ENCODE data around the gene TAF4B.

DNA sequence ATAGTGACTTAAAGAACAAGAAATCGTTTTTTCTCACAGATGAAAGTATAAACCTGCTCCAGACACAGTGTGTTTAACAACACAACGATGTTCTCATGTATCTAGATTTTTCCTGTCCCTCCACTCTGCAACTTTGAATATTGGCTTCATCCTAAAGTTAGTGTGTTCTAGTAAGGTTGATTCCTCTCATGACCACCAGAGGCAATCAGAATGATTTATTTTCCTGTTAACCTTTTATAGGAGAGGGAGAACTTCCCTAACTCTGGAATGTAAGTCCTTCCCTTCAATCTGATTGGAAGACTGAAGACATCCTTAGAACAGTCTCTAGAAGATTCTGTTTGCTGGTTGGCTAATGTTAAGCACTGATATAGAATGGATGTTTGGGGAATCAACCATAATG, 41.0 kb upstream of the TAF4B start:
- TF ChIP-seq NFIC (IDR thresholded peaks at IDR 0.05; ENCODE audit: borderline replicate concordance) (no peak), POLR2AphosphoS5 (IDR thresholded peaks at IDR 0.05; ENCODE audit: low read depth, low read length) (no peak), EP300 (IDR thresholded peaks at IDR 0.05; ENCODE audit: borderline replicate concordance in 1 of 2, low read depth in 1 of 2, low read length in 1 of 2) (no peak)
- TF ChIP-seq, protein P1, sequence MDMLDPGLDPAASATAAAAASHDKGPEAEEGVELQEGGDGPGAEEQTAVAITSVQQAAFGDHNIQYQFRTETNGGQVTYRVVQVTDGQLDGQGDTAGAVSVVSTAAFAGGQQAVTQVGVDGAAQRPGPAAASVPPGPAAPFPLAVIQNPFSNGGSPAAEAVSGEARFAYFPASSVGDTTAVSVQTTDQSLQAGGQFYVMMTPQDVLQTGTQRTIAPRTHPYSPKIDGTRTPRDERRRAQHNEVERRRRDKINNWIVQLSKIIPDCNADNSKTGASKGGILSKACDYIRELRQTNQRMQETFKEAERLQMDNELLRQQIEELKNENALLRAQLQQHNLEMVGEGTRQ (IDR thresholded peaks at IDR 0.05; ENCODE audit: borderline replicate concordance, low read depth, low read length): no peak
- TF ChIP-seq, protein P2, sequence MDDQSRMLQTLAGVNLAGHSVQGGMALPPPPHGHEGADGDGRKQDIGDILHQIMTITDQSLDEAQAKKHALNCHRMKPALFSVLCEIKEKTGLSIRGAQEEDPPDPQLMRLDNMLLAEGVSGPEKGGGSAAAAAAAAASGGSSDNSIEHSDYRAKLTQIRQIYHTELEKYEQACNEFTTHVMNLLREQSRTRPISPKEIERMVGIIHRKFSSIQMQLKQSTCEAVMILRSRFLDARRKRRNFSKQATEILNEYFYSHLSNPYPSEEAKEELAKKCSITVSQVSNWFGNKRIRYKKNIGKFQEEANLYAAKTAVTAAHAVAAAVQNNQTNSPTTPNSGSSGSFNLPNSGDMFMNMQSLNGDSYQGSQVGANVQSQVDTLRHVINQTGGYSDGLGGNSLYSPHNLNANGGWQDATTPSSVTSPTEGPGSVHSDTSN (IDR thresholded peaks at IDR 0.05): no peak
- TF ChIP-seq, protein P3, sequence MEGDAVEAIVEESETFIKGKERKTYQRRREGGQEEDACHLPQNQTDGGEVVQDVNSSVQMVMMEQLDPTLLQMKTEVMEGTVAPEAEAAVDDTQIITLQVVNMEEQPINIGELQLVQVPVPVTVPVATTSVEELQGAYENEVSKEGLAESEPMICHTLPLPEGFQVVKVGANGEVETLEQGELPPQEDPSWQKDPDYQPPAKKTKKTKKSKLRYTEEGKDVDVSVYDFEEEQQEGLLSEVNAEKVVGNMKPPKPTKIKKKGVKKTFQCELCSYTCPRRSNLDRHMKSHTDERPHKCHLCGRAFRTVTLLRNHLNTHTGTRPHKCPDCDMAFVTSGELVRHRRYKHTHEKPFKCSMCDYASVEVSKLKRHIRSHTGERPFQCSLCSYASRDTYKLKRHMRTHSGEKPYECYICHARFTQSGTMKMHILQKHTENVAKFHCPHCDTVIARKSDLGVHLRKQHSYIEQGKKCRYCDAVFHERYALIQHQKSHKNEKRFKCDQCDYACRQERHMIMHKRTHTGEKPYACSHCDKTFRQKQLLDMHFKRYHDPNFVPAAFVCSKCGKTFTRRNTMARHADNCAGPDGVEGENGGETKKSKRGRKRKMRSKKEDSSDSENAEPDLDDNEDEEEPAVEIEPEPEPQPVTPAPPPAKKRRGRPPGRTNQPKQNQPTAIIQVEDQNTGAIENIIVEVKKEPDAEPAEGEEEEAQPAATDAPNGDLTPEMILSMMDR (IDR thresholded peaks at IDR 0.05): no peak; the same call in 1 of the 2 replicates

Data from SK-N-SH (cell line).